ENCODE measurements around the gene EFEMP2.
"Not testable (repeated sequence)": the region's sequence is repeated elsewhere in the genome, so short reads cannot be mapped to it uniquely, and the experiment has no call there.

Gene EFEMP2

DNA sequence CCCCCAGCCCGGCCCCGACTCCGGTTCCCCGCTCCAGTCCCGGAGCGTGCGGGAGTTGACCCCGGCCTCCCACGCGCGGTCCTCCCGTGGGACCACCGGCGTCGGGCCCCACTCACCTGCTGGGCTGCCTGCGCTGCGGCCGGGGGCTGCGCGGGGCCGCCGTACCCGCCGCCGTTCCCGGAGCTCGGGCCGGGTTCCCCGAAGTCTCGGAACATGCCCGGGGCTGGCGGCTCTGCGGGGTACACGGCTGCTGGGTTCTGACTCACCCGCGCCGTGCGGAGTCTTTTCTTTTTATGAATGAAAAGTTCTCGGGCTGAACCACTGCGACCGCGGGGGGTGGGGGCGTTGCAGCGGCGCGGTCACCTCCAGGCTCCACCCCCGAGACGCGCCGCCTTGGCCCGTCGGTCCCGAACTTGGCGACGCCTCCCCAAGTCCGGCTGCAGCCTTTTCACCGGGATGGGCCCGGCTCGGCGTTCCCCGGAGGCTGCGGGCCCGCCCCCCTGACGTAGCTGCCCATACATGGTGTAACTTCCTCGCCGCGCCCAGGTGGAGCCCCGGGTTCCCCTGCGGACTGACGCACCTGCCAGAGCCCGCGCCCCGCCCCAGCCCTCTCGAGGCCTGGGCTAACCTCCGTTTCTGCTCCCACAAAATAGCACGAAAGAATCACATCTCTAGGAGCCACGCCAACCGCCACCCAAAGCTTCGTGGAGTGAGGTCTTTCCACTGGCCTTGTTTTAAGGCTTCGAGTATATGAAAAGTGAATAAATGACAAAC lies 27.7 kb upstream of the EFEMP2 start, which contains the start of gene FOSL1:
Gene FOSL1 (minus strand): TSS at position 264 of the 774 bp plus-strand sequence. CDS start 49 bp downstream, at position 215.
- DNase-seq, result peak; percentile 97

DNA sequence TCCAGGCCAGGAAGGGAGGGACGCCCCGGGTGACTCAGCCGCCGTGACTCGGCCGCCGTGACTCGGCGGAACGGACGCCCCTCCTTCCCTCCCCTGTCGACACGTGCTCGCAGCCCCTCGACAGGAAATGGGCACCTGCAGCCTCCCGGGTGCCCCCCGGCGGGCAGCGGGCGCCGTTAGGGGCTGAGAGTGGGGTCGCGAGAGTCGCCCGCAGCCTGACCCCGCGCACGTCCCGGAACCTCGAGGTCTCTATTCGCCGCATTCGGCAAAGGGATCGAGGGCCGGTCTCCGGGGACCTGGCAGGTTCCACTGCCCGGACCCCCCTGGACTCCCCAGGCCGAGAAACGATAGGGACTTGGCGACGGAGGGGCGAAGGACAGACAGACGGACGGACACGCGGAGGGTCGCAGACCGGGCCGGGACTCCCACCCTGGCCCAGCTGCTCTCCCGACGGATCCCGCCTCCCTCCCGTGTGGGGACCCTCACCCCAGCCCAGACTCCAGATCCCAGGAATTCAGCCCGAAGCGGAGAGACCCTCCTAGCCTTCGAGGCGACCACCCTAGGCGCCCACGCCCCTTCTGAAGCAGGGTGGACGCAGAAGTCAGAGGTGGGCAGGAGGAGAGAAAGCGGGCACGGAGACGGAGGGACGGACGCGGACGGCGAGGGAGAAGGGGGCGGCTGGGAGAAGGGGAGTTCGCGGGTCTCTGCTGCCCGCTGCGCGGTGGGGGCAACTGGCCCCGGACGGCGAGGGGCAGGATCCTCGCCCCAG lies 26.9 kb upstream of the EFEMP2 start:
- peak; percentile 85 for DNase-seq

DNA sequence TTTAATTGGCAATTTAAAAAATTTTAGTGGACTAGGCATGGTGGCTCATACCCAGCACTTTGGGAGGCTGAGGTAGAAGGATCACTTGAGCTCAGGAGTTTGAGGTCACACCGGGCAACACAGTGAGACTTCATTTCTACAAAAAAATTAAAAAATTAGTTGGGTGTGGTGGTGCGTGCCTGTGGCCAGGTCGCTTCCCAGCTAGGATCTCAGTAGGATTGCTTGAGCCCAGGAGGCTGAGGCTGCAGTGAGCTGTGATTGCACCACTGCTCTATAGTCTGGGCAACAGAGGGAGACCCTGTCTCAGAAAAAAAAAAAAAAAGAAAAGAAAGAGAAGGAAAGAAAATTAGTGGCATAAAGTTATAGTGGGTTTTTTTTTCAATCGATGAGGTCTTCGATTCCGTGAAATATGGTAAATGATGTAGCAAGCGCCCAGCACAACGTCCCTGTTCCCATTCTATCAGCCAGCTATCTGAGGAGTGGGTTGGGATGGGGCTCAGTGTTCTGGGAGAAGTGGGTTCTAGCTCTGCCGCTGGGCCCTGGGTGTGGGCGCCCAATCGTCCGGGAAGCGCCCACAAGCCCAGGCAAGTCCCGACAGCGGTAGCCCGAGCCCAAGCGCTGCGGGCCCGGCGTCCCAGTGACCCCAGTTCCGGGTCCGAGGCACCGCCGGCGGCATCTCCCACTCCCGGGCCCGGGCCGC lies 26.2 kb upstream of the EFEMP2 start:
- no peak for DNase-seq

DNA sequence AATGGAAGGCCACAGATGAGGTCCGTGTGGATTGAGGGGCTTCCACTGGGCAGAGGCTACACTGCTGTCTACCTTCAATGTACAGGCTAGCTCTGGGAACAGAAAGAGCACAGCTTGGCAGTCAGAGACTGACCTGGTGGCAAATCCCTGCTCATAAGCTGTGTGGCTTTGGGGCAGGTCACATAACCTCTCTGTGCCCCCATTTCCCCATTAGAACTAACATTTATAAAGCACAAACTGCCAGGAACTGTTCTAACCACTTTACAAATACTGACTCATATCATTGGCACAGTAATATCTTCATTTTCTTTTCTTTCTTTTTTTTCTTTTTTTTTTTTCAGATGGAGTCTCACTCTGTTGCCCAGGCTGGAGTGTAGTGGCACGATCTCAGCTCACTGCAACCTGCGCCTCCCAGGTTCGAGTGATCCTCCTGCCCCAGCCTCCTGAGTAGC lies 24.4 kb upstream of the EFEMP2 start:
- no peak for DNase-seq

DNA sequence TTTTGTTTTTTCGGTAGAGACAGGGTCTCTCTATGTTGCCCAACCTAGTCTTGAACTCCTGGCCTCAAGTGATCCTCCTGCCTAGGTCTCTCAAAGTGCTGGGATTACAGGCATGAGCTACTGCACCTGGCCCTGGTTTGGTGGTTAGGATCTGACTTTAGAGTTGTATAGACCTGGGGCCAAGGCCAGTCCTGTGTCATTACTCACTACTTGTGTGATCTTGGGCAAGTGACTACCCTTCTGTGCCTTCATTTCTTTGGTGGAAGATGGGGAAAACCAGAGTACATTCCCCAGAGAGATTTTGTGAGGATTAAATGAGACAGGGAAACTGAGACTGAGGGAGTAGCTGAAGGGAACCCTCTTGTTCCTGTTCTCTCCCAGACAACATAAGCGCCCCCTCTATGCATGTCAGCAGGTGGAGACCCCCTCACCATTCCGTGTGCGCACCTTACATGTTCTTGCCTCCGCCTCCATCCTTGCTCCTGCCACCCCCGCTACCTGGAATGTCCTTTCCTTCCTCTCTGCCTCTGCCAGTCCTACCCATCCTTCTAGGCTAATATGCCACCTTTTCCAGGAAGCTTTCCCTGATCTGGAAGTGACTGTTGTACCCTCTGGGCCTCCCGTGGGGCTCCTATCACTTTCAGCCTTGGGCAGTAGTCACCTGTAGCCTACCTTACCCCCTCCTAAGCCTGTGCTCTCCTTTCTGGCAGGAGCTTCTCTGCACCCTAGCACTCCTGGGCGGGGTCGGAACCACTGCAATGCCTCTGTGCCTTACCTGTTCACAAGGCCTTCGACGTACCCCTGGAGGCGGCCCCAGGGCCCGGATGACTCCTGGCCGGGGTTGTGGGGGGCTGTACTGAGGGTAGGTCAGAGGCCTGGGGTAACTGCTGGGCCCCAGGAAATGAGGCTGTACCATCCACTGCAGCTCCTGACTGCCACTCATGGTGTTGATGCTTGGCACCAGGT lies 23.7 kb upstream of the EFEMP2 start:
- no peak for DNase-seq

DNA sequence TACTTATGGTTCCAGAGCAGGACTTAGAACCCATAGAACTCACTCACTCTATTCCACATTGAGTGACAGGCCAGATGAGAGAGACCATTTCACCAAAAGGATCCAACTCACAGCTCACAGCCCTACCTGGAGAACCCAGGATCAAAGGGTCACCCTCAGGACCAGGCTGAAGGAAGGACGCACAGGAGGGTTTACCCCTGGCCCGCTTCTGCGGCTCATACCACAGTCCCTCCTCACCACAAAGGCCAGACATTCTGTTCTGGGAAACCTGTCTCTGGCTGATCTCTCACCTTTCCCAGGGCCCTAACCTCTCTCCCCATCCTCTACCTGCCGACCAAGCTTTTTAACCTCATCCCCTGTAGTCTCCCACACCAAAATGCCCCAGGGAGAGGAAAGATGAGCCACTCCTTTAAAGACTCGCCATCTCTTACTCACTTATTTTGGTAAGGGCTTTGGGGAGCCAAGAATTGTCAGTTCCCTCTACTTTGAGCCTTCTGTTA lies 22.9 kb upstream of the EFEMP2 start:
- DNase-seq, result no peak

DNA sequence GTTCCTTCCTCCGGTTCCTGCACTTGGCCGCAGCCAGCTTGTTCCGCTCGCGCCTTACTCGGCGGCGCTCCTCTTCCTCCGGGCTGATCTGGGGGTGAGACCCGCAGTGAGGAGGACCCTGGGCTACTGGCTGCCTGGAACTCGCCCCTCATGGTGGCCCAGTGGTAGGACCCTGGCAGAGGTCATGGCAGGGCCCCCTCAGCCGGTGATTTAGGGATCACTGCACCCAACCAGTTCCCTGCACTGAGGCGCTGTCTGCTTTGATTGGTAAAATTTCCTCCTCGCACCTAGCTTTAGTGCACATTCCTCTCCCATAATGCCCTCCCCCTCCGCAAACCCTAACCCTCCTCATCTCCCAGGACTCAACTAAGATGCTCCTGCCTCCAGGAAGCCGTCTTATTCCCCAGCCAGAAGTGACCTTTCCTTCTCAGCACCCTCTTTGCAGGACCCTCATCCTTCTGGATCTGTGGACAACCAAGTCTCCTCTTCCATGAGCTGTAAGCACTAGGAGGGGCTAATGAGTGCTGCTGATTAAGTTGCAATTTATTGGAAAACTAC lies 21.5 kb upstream of the EFEMP2 start:
- no peak for DNase-seq

DNA sequence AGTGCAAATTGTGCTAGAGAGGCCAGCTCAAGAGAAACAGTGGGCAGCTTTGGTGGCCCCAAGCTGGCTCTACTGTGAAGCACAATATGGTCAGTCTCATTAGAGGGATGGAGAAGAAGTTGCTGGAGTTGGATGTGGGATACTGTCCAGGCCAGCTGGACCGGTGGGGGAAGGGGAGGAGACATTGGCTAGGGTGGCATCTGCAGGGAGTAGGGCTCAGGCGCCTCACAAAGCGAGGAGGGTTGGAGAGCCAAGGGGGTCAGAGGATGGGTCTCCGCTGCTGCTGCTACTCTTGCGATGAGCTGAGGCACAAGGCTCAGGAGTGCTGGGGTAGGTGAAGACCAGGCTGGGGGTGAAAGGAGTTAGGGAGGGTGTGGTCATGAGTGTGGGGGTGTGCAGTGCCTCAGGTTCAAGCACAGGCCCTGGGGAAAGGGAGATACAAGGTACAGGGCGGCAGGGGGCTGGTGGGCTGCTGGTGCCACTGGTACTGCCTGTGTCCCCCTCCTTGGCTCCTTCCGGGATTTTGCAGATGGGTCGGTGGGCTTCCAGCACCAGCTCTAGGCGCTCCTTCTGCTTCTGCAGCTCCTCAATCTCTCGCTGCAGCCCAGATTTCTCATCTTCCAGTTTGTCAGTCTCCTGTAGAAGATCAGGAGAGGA lies 20.2 kb upstream of the EFEMP2 start:
- DNase-seq, result no peak

DNA sequence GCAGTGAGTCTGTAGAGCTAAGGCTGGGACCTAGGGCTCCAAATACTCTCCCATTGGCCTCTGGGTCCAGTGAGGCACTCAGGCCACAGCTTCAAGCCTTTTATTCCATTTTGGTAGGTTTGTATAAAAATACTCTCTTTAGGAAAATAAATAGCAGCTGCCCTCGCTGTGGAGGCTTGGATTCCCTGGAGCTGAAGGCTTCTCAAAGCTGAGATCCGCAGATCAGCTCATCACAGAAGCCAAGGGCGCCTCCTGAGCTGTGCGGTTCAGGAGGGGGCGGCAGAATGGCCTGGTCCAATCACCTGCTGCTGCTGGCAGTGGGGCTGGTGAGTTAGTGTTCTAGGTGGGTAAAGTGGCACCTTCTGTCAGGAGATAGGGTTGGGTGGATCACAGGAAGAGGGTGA lies 19.5 kb upstream of the EFEMP2 start:
- DNase-seq, result not testable (repeated sequence)

DNA sequence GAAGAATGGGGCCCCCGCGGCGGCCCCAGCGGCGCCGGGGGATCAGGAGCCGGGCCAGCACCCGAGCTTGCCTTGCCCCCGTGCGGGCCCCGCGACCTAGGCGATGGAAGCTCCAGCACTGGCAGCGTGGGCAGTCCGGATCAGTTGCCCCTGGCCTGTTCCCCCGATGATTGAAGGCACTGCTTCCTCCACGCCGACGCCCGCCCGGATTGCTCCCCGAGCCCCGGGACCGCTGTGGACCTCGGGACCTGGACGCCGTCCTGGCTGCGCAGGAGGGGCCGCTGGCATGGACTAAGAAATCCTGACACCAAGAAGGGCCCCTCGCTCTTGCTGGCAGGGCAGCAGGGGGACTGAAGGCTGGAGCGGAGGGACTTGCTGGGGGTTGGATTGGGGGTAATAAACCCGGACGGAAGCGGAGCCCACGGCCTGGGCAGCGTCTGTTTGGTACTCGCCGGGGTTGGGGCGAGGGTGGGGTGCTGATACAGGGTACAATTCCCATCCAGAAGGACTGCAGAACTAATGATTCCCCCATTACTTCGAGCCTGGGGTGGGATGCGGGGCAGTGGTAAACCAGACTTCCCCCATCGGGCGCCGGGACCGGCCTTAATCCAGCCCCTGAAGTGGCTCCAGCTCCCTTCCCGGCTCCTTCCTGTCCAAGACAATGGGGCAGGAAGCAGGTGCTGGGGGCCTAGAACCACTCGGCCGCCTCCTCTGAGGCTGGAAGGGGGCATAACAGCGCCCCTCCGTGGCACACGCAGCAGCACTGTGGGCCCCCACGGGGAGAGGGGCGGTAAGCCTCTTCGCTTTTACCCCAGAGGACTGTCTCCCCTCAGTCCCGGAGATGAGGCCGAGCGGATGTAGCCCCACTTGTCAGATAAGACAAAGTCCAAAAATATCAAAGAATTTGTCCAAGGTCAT lies 18.9 kb upstream of the EFEMP2 start:
- DNase-seq, result no peak

DNA sequence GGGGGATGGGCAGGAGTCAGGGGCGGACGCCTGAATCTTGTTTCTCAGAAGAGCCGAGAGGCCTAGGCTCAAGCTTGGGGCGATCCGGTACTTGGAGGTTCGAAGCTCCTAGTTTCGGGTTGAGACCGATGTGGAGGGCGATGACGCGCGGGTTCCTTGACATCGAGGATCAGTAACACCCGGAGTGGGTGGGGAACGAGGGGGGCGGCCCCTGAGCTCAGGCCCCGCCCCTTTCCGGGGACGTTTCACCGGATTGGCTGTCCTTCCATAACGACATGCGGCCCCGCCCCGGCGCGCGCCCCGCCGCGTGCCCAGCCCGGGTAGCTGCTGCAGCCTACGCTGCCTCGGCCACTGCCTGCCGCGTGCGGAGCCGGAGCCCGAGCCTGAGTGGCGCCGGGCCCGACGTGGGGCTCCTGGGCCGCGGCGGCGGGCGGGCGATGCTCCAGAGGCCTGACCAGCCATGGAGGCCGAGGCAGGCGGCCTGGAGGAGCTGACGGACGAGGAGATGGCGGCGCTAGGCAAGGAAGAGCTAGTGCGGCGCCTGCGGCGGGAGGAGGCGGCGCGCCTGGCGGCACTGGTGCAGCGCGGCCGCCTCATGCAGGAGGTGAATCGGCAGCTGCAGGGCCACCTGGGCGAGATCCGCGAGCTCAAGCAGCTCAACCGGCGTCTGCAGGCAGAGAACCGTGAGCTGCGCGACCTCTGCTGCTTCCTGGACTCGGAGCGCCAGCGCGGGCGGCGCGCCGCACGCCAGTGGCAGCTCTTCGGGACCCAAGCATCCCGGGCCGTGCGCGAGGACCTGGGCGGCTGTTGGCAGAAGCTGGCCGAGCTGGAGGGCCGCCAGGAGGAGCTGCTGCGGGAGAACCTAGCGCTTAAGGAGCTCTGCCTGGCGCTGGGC lies 18.0 kb upstream of the EFEMP2 start, which contains the start of gene CCDC85B:
Gene CCDC85B (plus strand): TSS at position 350 of the 895 bp plus-strand sequence. CDS start 111 bp downstream, at position 461.
- peak; percentile 97 for DNase-seq

DNA sequence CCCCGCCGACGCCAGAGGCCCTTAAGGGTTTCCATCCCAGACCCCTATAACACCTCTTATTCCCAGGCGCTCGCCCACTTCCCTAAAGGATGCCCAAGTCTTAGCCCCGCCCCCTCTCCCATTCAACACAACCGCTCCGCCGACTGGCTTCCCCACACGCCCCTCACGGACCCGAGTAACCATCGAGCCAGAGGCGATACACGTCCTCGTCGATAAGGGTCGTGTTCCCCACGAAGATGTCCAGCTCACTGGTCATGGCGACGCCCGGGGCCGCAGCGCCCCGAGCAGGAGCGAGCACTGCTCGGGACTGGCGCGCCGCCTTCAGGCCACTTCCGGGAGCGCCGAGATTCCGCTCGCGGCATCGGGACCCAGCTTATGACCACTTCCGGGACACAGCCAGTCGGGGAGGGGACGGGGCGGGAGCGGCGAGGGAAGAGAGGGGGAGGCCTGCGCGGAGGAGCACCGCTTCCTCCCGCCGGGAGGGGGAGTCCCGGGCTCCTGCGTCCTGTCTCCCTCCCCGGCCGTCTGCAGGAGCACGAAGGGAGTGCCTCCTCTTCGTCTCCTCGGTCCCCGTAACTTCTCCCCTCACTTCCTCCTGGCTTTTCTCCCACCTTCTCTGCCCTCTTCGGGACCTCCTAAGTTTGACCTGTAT lies 15.7 kb upstream of the EFEMP2 start, which contains the start of gene FIBP:
Gene FIBP (minus strand): TSS at position 309 of the 652 bp plus-strand sequence. CDS start 53 bp downstream, at position 256.
- peak; percentile 98 for DNase-seq

DNA sequence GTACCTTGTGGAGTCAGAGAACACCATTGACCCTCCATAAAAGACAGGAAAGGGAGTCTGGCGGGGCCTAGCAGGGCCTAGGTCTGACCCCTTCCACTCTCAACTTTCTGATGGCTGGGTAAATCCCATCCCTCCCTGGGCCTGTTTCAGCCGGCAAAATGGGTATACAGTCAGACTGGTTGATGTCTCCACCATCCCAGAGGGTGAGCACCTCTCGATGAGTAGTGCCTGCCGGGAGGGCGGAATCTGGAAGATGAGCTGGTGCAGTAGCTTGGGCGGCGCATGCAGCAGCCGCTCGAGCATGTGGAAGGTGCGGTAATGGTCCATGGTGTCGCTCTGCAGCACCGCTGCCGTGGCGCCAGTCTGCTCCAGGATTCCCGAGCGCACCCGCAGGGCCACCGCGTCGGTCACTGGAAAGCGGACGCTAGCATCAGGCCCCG lies 15.1 kb upstream of the EFEMP2 start:
- no peak for DNase-seq

DNA sequence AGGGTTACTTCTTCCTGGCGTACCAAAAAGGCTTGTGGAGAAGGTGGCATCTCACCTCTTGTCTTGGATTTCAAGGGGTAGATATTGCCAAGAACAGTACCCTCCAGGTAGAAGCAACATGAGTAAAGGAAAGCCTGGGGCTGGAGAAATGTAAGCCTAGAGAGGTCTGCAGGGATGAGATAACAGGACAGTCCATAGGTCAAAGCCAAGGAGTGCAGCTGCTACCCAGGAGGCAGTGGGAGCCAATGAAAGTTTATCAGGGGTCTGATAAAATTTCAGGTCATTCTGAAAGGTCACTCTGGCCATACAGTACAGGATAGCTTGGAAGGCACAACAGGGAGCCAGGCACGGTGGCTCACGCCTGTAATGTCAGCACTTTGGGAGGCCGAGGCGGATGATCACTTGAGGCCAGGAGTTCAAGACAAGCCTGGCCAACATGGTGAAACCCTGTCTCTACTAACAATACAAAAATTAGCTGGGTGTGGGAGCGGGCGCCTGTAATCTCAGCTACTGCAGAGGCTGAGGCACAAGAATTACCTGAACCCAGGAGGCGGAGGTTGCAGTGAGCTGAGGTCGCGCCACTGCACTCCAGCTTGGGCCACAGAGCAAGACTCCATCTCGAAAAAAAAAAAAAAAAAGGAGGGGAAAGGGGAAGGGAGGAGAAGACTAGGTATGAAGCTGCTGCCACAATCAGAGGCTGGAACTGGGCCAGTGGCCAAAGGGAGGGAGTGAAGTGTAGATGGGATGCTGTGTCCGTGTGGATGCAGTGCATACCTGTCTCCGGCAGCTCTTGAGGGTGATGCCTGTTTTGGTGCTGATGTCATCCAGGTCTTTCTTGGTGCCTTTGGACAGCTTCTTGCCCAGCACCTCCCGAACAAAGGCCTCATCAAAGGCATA lies 14.5 kb upstream of the EFEMP2 start:
- DNase-seq, result no peak

DNA sequence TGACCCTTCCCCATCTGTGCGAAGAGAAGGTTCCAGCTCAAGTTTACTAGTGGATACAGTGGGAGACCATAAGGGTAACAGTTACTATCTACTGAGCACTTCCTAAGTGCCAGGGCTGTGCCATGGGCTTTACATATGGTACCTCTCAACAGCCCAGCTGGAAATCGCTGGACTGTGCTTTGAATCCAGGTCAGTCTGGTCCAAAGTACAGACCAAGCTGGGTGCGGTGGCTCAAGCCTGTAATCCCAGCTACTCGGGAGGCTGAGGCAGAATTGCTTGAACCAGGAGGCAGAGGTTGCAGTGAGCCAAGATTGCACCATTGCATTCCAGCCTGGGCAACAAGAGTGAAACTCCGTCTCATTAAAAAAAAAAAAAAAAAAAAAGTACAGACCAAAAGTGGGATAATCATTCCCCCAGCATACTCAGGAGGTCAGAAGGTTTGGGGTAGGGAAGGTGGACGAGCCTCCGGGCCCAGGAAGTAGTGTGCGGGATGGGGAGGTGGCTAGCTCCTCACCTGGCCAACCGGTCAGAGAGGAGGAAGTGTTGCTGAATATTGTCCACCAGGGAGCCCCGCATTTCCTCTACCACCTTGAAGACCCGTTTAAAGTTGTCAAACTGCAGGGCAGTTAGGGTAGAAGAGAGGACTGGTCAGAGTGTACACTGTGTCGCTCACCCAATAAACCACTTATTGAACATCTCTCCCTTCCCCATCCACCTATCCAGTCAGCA lies 13.4 kb upstream of the EFEMP2 start:
- no peak for DNase-seq

DNA sequence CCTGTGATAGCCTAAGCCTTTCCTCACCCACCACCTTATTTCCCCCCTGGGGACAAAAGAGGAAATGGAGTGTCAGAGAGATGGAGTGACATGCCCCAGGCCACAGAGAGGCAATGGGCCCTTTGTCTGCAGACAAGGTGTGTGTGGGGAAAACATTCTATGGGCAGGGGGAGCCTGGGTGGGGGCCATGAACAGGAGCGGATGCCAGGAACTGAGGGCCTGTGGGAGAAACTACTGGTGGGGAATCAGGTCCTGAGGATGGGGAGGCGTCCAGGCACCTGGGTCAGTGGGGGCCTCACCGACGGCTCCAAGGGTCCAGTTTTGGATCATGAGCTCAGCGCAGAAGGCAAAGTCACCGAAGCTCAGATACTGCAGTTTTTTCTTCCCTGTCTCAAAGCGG lies 12.6 kb upstream of the EFEMP2 start:
- no peak for DNase-seq

All from fibroblast of skin of scalp (primary cell).